H9 (cell line): ENCODE measurements around the gene MARK2. TPM values are rescaled to one million over a fixed set of nuclear protein-coding genes. Genes with fewer than 3 reads are reported as not detected.

Experiments used
- DNase-seq: peaks from one replicate; pipeline ENCODE4 v3.0.0-alpha.2; 2017
- H2AFZ ChIP-seq: one replicate; pipeline ENCODE4 v1.6.1; 2013; ENCODE audit warnings: mild to moderate bottlenecking, low read length, control low read depth, moderate library complexity
- H2AK5ac ChIP-seq: 2 replicates; pipeline ENCODE4 v1.6.1; 2013; ENCODE audit warnings: low read length, control low read depth, mixed read lengths; ENCODE audit not compliant: insufficient read length
- H2BK120ac ChIP-seq: one replicate; pipeline ENCODE4 v1.6.1; 2013; ENCODE audit warnings: low read depth, mild to moderate bottlenecking, low read length, control low read depth, inconsistent platforms; ENCODE audit not compliant: poor library complexity, severe bottlenecking
- H2BK12ac ChIP-seq: 2 replicates; pipeline ENCODE4 v1.6.1; 2013; ENCODE audit warnings: low read length, control low read depth, mixed read lengths, low read depth; ENCODE audit not compliant: insufficient read length
- H2BK15ac ChIP-seq: 2 replicates; pipeline ENCODE4 v1.6.1; 2013; ENCODE audit warnings: low read depth, low read length, control low read depth
- H2BK20ac ChIP-seq: one replicate; pipeline ENCODE4 v1.6.1; 2013; ENCODE audit warnings: low read depth, mild to moderate bottlenecking, low read length, control low read depth, inconsistent platforms; ENCODE audit not compliant: poor library complexity, severe bottlenecking
- H2BK5ac ChIP-seq: 2 replicates; pipeline ENCODE4 v1.6.1; 2013; ENCODE audit warnings: low read length, control low read depth, mixed read lengths; ENCODE audit not compliant: insufficient read length
- H3K14ac ChIP-seq: 2 replicates; pipeline ENCODE4 v1.6.1; 2013; ENCODE audit warnings: low read length, control low read depth; ENCODE audit not compliant: insufficient read depth
- H3K18ac ChIP-seq: 2 replicates; pipeline ENCODE4 v1.6.1; 2013; ENCODE audit warnings: low read depth, mild to moderate bottlenecking, mixed read lengths, low read length, control low read depth; ENCODE audit not compliant: insufficient read length
- H3K23ac ChIP-seq: 2 replicates; pipeline ENCODE4 v1.6.1; 2013; ENCODE audit warnings: low read length, control low read depth, mixed read lengths, low read depth; ENCODE audit not compliant: insufficient read length
- H3K23me2 ChIP-seq: 2 replicates; pipeline ENCODE4 v1.6.1; 2013; ENCODE audit warnings: low read depth, mild to moderate bottlenecking, mixed read lengths, low read length, control low read depth; ENCODE audit not compliant: insufficient read length, poor library complexity, severe bottlenecking
- H3K27ac ChIP-seq: 2 replicates; pipeline ENCODE4 v1.5.1; 2013; ENCODE audit warnings: low read length, control low read depth, mixed read lengths, low read depth; ENCODE audit not compliant: insufficient read length
- H3K27me3 ChIP-seq: 2 replicates; pipeline ENCODE4 v1.6.1; 2013; ENCODE audit warnings: low read length, control low read depth, inconsistent platforms; ENCODE audit not compliant: insufficient read depth
- H3K4ac ChIP-seq: 2 replicates; pipeline ENCODE4 v1.6.1; 2013; ENCODE audit warnings: low read depth, mild to moderate bottlenecking, control low read depth, inconsistent platforms, low read length, moderate library complexity
- H3K4me1 ChIP-seq: 2 replicates; pipeline ENCODE4 v1.6.1; 2013; ENCODE audit warnings: low read length, control low read depth, inconsistent platforms; ENCODE audit not compliant: insufficient read depth
- H3K4me2 ChIP-seq: 2 replicates; pipeline ENCODE4 v1.6.1; 2013; ENCODE audit warnings: low read length, control low read depth, mixed read lengths; ENCODE audit not compliant: insufficient read length, insufficient read depth
- H3K56ac ChIP-seq: 2 replicates; pipeline ENCODE4 v1.6.1; 2013; ENCODE audit warnings: low read depth, mild to moderate bottlenecking, mixed read lengths, low read length, control low read depth; ENCODE audit not compliant: insufficient read length
- H3K79me1 ChIP-seq: 2 replicates; pipeline ENCODE4 v1.6.1; 2013; ENCODE audit warnings: low read depth, mild to moderate bottlenecking, moderate library complexity, low read length, control low read depth, inconsistent platforms; ENCODE audit not compliant: insufficient read depth, poor library complexity, severe bottlenecking
- H3K79me2 ChIP-seq: 2 replicates; pipeline ENCODE4 v1.6.1; 2013; ENCODE audit warnings: low read length, control low read depth, inconsistent platforms; ENCODE audit not compliant: insufficient read depth
- H3K9ac ChIP-seq: 2 replicates; pipeline ENCODE4 v1.6.1; 2013; ENCODE audit warnings: low read length, control low read depth, mixed read lengths; ENCODE audit not compliant: insufficient read length; ENCODE audit errors: extremely low read depth
- H3K9me3 ChIP-seq: one replicate; pipeline ENCODE4 v1.6.1; 2013; ENCODE audit warnings: low read depth, low read length, inconsistent platforms; ENCODE audit not compliant: control insufficient read depth
- H3T11ph ChIP-seq: one replicate; pipeline ENCODE4 v1.6.1; 2013; ENCODE audit warnings: mild to moderate bottlenecking, low read length, control low read depth, inconsistent platforms
- H4K20me1 ChIP-seq: one replicate; pipeline ENCODE4 v1.6.1; 2013; ENCODE audit not compliant: control insufficient read depth, insufficient read length, insufficient read depth
- H4K5ac ChIP-seq: 2 replicates; pipeline ENCODE4 v1.6.1; 2013; ENCODE audit warnings: low read depth, mild to moderate bottlenecking, mixed read lengths, low read length, control low read depth; ENCODE audit not compliant: insufficient read length
- H4K8ac ChIP-seq: replicated peaks from 2 replicates; pipeline ENCODE4 v1.6.1; 2013; ENCODE audit warnings: low read length, control low read depth, mixed read lengths, low read depth; ENCODE audit not compliant: insufficient read length
- H4K91ac ChIP-seq: 2 replicates; pipeline ENCODE4 v1.6.1; 2013; ENCODE audit warnings: low read depth, mild to moderate bottlenecking, moderate library complexity, mixed read lengths, low read length, control low read depth; ENCODE audit not compliant: insufficient read length
- H3K27ac Mint-ChIP-seq, 3 experiments: 2 replicates in 2 of 3; 3 replicates in 1 of 3; pipeline ENCODE4 v1.8.0; 2020 to 2021; ENCODE audit warnings: mixed read lengths in 3 of 3, mild to moderate bottlenecking in 1 of 3, moderate library complexity in 1 of 3
- H3K27me3 Mint-ChIP-seq: 2 replicates; pipeline ENCODE4 v1.8.0; 2021; ENCODE audit warnings: low read depth, mild to moderate bottlenecking, moderate library complexity, mixed read lengths
- H3K36me3 Mint-ChIP-seq, 3 experiments: 2 replicates in 2 of 3; 3 replicates in 1 of 3; pipeline ENCODE4 v1.8.0; 2020 to 2021; ENCODE audit warnings: low read depth in 3 of 3, mixed read lengths in 3 of 3; ENCODE audit not compliant: insufficient read depth in 1 of 3
- H3K4me1 Mint-ChIP-seq, 2 experiments: 2 replicates each; pipeline ENCODE4 v1.8.0; 2020; ENCODE audit warnings: mixed read lengths in 2 of 2
- H3K4me3 Mint-ChIP-seq, 2 experiments: 2 replicates in 1 of 2; 3 replicates in 1 of 2; pipeline ENCODE4 v1.8.0; 2020 to 2021; ENCODE audit warnings: mild to moderate bottlenecking in 2 of 2, mixed read lengths in 2 of 2, moderate library complexity in 1 of 2
- H3K9me3 Mint-ChIP-seq, 2 experiments: 2 replicates in 1 of 2; 3 replicates in 1 of 2; pipeline ENCODE4 v1.8.0; 2020; ENCODE audit warnings: mild to moderate bottlenecking in 2 of 2, mixed read lengths in 2 of 2, moderate library complexity in 1 of 2
- WGBS: extraction: QIAGEN DNeasy Blood & Tissue Kit; methylation state at CpG from one replicate; pipeline ENCODE4 v1.1.7; 2013; ENCODE audit warnings: missing lambda C conversion rate, low lambda C conversion rate, mixed read lengths; ENCODE audit not compliant: insufficient read length; ENCODE audit errors: extremely low coverage; 5-methylcytosine and 5-hydroxymethylcytosine counted together
- total RNA-seq: library from RNA; stranded (reverse); gene quantifications from 2 replicates; pipeline ENCODE4 v1.2.1, GENCODE V29; 2021
- TF ChIP-seq, protein P1 (sequence below): fragments of 200-600 bp; sonication (generic); conservative IDR thresholded peaks from 3 replicates; pipeline ENCODE4 v1.8.0; 2021; ENCODE audit warnings: antibody characterized with exemption, mild to moderate bottlenecking

Gene MARK2
- total RNA-seq, 1 experiment from 2014 or later = 45.7 TPM

DNA sequence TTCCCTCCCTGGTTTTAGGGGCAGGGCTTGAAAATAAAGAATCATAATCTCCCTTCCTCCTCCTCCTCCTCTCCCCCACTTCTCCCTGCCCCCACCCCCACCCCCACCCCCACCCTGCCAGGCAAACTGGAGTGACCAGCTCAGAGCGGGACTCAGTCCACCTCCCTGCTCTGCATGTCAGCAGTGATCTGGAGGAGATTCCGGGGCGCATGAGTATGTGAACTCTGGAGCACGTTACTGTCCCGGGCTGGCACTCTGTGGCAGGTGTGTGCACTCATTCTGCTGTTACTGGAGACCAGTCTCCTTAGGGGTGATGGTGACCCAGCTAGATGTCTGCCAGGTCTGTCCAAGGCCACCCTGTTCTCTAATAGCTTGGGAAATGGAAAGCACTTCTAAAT is 33.9 kb downstream of the MARK2 start:
- Histone ChIP-seq H2BK5ac (no peak overlapping the region), H3K4me2 (no peak overlapping the region), H3K4ac (no peak overlapping the region), H3K9me3 (no peaks in the 10 kb centered on the region), H3K27me3 (no peaks in the 10 kb centered on the region), H4K91ac (no peak overlapping the region), H3K4me1 (peaks cover 12% of the 10 kb centered on the region; the same call in 1 of the 2 replicates), H3K23me2 (no peaks in the 10 kb centered on the region), H3K56ac (no peak overlapping the region), H3K14ac (no peak overlapping the region), H3K27ac (no peak overlapping the region), H2BK15ac (no peak overlapping the region), H2BK12ac (no peak overlapping the region), H4K20me1 (no peaks in the 10 kb centered on the region), H4K8ac (no peak overlapping the region), H3K79me1 (peaks cover 10% of the 10 kb centered on the region), H4K5ac (no peak overlapping the region), H3K18ac (no peak overlapping the region), H3K9ac (no peak overlapping the region), H3T11ph (no peak overlapping the region), H3K23ac (no peak overlapping the region), H3K79me2 (peaks cover 19% of the 10 kb centered on the region; the same call in 1 of the 2 replicates), H2BK20ac (no peak overlapping the region), H2AK5ac (no peak overlapping the region), H2AFZ (no peak overlapping the region), H2BK120ac (no peak overlapping the region)
- Mint-ChIP-seq H3K27ac (no peak overlapping the region; a peak in 1 of 7 replicates), H3K4me1 (peaks cover 43 to 48% of the 10 kb centered on the region in 2 experiments), H3K9me3 (no peaks in the 10 kb centered on the region), H3K27me3 (no peaks in the 10 kb centered on the region), H3K36me3 (peaks cover 0 to 4% (median 3%) of the 10 kb centered on the region in 3 experiments; a peak in 4 of 7 replicates), H3K4me3 (no peak overlapping the region)
- WGBS = no CpG with 5 or more reads among the region's 5 CpGs
- DNase-seq = no peak
- TF ChIP-seq, protein P1, sequence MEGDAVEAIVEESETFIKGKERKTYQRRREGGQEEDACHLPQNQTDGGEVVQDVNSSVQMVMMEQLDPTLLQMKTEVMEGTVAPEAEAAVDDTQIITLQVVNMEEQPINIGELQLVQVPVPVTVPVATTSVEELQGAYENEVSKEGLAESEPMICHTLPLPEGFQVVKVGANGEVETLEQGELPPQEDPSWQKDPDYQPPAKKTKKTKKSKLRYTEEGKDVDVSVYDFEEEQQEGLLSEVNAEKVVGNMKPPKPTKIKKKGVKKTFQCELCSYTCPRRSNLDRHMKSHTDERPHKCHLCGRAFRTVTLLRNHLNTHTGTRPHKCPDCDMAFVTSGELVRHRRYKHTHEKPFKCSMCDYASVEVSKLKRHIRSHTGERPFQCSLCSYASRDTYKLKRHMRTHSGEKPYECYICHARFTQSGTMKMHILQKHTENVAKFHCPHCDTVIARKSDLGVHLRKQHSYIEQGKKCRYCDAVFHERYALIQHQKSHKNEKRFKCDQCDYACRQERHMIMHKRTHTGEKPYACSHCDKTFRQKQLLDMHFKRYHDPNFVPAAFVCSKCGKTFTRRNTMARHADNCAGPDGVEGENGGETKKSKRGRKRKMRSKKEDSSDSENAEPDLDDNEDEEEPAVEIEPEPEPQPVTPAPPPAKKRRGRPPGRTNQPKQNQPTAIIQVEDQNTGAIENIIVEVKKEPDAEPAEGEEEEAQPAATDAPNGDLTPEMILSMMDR = no peak
